ENCODE results near the gene FAM20B. TPM values are rescaled to one million over a fixed set of nuclear protein-coding genes. Genes with fewer than 3 reads are reported as not detected.

The FAM20B gene
- total RNA-seq, 4 donors from 2014 or later: 19.7 to 43.7 (median 32.6) TPM

DNA sequence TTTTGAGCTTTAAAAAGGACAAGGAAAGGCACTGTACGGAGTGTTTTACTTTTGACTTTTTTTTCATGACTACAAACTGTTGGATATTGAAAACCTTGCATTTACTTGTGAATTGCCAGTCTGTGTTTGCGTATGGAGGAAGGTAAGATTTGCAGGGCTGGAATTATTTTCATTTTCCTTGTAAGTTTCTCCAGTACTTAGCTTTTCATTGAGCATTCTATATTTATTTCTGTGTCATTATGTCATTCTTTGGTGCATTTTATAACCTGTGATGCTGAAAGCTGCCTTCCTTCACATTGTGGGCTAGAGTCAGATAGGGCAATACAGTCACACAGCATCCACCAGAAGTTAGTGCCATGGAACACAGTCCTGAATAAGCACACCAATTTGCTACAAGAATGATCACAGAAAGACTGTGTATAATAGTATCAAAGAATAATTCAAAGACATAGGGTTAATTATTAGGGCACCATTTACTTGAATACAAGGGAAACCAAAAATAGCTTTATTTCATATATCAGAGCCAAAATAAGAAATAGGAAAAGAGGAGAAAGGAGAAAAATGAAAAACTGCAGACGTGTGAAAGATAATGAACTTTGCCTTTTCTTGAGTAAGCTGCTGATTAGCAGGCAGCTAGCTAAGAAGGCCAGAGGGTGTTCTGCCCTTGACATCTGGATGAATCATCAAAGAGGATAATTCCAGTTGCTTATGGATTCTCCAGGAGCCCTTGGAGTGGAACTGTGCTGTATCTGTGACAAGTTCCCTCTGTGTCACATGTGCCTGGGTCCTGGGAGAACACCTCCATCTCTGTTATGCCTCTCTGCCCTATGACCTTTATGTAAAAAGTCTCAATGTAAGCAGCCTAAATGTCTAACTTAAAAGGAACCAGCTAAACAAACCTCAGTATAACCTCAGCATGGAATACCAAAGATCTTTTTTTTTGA lies 8.0 kb upstream of the FAM20B start:
- no peak for TF ChIP-seq POLR2A (IDR thresholded peaks at IDR 0.05)
- TF ChIP-seq, protein P1, sequence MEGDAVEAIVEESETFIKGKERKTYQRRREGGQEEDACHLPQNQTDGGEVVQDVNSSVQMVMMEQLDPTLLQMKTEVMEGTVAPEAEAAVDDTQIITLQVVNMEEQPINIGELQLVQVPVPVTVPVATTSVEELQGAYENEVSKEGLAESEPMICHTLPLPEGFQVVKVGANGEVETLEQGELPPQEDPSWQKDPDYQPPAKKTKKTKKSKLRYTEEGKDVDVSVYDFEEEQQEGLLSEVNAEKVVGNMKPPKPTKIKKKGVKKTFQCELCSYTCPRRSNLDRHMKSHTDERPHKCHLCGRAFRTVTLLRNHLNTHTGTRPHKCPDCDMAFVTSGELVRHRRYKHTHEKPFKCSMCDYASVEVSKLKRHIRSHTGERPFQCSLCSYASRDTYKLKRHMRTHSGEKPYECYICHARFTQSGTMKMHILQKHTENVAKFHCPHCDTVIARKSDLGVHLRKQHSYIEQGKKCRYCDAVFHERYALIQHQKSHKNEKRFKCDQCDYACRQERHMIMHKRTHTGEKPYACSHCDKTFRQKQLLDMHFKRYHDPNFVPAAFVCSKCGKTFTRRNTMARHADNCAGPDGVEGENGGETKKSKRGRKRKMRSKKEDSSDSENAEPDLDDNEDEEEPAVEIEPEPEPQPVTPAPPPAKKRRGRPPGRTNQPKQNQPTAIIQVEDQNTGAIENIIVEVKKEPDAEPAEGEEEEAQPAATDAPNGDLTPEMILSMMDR (IDR thresholded peaks at IDR 0.05 in 4 of 5, conservative IDR thresholded peaks at IDR 0.05 in 1 of 5): no peak
- Histone ChIP-seq H3K27me3 (no peaks in the 10 kb centered on the region), H3K36me3 (no peaks in the 10 kb centered on the region), H3K4me3 (no peak overlapping the region), H3K4me1 (peaks cover 5 to 21% of the 10 kb centered on the region in 2 donors), H3K27ac (peak overlapping the region in 2 of 4 donors; percentile 42 to 56), H3K9me3 (no peaks in the 10 kb centered on the region)
- DNase-seq (no peak), ATAC-seq (no peak)
- in situ Hi-C loops (cut with MboI; ENCODE audit: low sequenced_read_pairs in 4 of 4): loop anchor here in 1 of 4 donors (25.0 kb wide), 2 partner anchors 480 to 680 kb away; no protein-coding TSS in a partner anchor
- intact Hi-C loops (cut with DNase I; ENCODE audit: low total_unique reads): no loop called here

DNA sequence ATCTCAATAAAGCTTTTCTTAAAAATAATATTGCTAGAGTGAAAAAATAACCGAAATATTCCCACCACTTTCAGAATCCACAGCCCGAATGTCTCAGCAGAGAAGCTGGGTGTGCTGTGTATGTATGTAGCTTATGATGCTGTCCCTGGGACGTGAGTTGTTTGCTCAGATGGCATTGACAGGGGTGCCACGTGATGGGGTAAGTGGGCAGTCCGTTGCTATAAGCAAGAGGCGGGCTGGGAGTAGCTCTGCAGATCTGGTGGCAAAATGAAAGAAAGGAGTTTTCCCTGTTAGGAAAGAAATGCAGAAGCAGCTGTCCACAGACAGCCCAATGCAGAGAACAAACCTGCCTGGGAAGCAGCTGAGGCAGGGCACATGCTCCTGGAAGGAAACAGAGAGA lies 3.8 kb upstream of the FAM20B start:
- ATAC-seq (no peak), DNase-seq (peak in 1 of 2 donors; percentile 44)
- Histone ChIP-seq H3K27me3 (no peaks in the 10 kb centered on the region), H3K36me3 (no peaks in the 10 kb centered on the region), H3K27ac (peak overlapping the region in 1 of 4 donors; percentile 7), H3K4me3 (peak overlapping the region in 1 of 4 donors; percentile 10), H3K4me1 (peaks cover 7 to 23% of the 10 kb centered on the region in 2 donors), H3K9me3 (no peaks in the 10 kb centered on the region)
- TF ChIP-seq, protein P1 (IDR thresholded peaks at IDR 0.05 in 4 of 5, conservative IDR thresholded peaks at IDR 0.05 in 1 of 5): no peak
- TF ChIP-seq POLR2A (IDR thresholded peaks at IDR 0.05): no peak
- in situ Hi-C loops (cut with MboI; ENCODE audit: low sequenced_read_pairs in 4 of 4) (loop anchor here in 1 of 4 donors (25.0 kb wide), 2 partner anchors 485 to 685 kb away; no protein-coding TSS in a partner anchor), intact Hi-C loops (cut with DNase I; ENCODE audit: low total_unique reads) (loop anchor here (10.0 kb wide), 1 partner anchor 157 kb away; no protein-coding TSS in a partner anchor)

DNA sequence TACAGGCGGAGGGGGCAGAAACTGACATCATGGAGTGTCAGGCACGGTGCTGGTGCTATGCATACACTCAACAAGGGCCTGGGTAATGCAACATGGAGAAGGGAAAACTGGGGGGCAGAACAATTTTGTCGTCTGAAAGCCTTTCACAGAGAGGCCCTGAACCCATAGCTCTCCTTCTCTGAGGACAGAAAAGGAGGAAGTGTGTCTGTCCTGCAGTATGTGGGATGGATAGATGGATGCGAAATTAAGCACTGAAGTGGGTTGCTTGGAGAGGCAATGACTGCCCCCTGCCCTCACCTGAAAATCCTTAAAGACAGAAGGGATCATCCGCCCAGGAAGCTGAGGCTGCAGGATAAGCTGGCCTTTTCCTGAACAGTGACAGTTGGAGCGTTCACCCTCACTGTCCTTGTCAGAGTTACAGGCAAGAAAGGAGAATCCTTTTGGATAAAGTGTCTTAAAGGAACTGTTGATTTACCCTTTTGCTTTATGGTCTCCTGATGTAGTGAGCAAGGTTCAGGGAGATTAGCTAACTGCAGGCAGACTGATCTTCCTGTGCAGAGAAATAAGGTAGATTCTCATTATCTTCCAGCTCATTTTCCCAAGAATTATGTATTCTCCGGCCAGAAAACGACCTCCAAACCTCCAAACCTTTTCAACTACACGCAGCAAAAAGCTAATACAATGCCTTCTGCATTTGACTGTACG lies 1.6 kb upstream of the FAM20B start:
- Histone ChIP-seq H3K27ac (no peak overlapping the region), H3K4me1 (peaks cover 17 to 32% of the 10 kb centered on the region in 2 donors), H3K27me3 (no peaks in the 10 kb centered on the region), H3K9me3 (no peaks in the 10 kb centered on the region), H3K4me3 (no peak overlapping the region), H3K36me3 (no peaks in the 10 kb centered on the region)
- DNase-seq (no peak), ATAC-seq (no peak)
- intact Hi-C loops (cut with DNase I; ENCODE audit: low total_unique reads) (loop anchor here (10.0 kb wide), 1 partner anchor 159 kb away; no protein-coding TSS in a partner anchor), in situ Hi-C loops (cut with MboI; ENCODE audit: low sequenced_read_pairs in 4 of 4) (loop anchor here in 1 of 4 donors (25.0 kb wide), 2 partner anchors 487 to 687 kb away; no protein-coding TSS in a partner anchor)
- TF ChIP-seq, protein P1 (IDR thresholded peaks at IDR 0.05 in 4 of 5, conservative IDR thresholded peaks at IDR 0.05 in 1 of 5): no peak
- TF ChIP-seq POLR2A (IDR thresholded peaks at IDR 0.05): no peak

DNA sequence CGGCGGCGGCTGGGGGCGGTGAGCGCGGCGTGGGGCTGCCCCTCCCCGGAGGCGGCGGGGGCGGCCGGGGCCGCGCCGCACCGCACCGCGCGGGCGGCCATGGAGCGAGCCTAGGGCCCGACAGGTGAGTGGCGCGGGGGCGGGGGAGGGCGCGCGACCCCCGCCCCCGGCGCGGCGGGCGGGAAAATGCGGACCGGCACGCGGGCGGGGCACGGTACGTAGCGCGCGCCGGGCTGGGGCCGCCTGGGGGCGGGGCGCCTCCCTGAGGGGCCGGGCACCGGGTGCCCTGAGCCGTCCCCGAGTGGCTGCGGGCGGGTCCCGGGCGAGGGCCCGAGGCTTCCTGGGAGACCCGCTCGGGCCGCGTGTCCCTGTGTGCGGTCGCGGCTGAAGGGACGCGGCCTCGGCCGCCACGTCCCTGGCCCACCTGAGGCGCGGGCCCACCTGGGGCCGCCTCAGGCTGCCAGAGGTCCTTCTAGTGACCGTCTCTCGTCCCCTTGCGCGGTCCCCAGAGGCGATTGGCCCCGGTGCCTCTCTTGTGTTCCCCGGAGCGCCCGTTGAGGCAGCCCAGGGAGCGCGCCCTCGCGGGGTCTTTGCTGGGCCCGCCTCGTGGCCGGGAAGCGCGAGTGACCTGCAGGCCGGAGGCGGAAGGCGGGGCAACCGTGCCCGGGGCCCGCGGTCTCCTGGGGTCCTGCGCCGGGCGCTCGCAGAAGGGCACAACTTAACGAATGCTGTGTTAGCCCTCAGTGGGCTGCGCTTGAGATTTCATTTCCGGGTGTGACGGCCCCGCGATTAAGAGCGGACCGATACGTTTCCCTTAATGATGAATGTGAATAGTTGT lies 500 bp downstream of the FAM20B start:
- TF ChIP-seq POLR2A (IDR thresholded peaks at IDR 0.05): peak; percentile 71 to 75
- TF ChIP-seq, protein P1 (IDR thresholded peaks at IDR 0.05 in 4 of 5, conservative IDR thresholded peaks at IDR 0.05 in 1 of 5): no peak
- in situ Hi-C loops (cut with MboI; ENCODE audit: low sequenced_read_pairs in 4 of 4): no loop called here
- no peaks in the 10 kb centered on the region for H3K36me3 ChIP-seq
- peak overlapping the region; percentile 92 to 99 (median 98) for H3K27ac ChIP-seq
- H3K4me1 ChIP-seq: peaks cover 38 to 53% of the 10 kb centered on the region in 2 donors
- intact Hi-C loops (cut with DNase I; ENCODE audit: low total_unique reads): loop anchor here (1.0 to 10.0 kb wide), 3 partner anchors 56 to 1579 kb away; partner anchors contain the start of gene TOR3A
- no peaks in the 10 kb centered on the region for H3K9me3 ChIP-seq
- H3K27me3 ChIP-seq: no peaks in the 10 kb centered on the region
- H3K4me3 ChIP-seq: peak overlapping the region; percentile 77 to 99 (median 89)
- ATAC-seq: peak; percentile 78 to 79
- peak; percentile 40 to 71 for DNase-seq

Data from gastrocnemius medialis (tissue), 4 donors.